LNCaP clone FGC (cell line): ENCODE data around the gene CACNG4.
A peak's percentile ranks its signal among the peaks of the same experiment; 100 is the strongest.

Experiments used
- DNase-seq: peaks from one replicate; pipeline ENCODE4 v3.0.0-alpha.2; 2011; ENCODE audit warnings: low read depth
- H3K4me3 ChIP-seq: 2 replicates; pipeline ENCODE4 v1.5.1; 2011; ENCODE audit warnings: mild to moderate bottlenecking, low read depth, low read length, control low read depth
- CTCF ChIP-seq: IDR thresholded peaks from 2 replicates; pipeline ENCODE4 v1.5.1; 2012; ENCODE audit warnings: mild to moderate bottlenecking; ENCODE audit not compliant: control insufficient read depth, insufficient read depth; ENCODE audit errors: extremely low read depth

CACNG4 gene

GRCh38 chr17:66952681-66953629 is 11.6 kb upstream of the CACNG4 start:
- H3K4me3 ChIP-seq, result no peak overlapping the region
- no peak for DNase-seq
- no peak for TF ChIP-seq CTCF

GRCh38 chr17:66953630-66954020 is 10.9 kb upstream of the CACNG4 start:
- no peak overlapping the region for H3K4me3 ChIP-seq

GRCh38 chr17:66954632-66955031 is 9.9 kb upstream of the CACNG4 start:
- H3K4me3 ChIP-seq, result no peak overlapping the region
- TF ChIP-seq CTCF, result no peak
- DNase-seq, result no peak

More at GRCh38 chr17:66953630-66954020, 10.9 kb upstream of the CACNG4 start:
- TF ChIP-seq CTCF, result no peak
- DNase-seq, result no peak

GRCh38 chr17:66955821-66956220 is 8.7 kb upstream of the CACNG4 start:
- no peak overlapping the region for H3K4me3 ChIP-seq
- DNase-seq, result no peak
- TF ChIP-seq CTCF, result no peak

GRCh38 chr17:66956941-66957340 is 7.6 kb upstream of the CACNG4 start:
- peak; percentile 86 for DNase-seq
- no peak overlapping the region for H3K4me3 ChIP-seq
- no peak for TF ChIP-seq CTCF

GRCh38 chr17:66957343-66957742 is 7.2 kb upstream of the CACNG4 start:
- no peak overlapping the region for H3K4me3 ChIP-seq
- TF ChIP-seq CTCF, result no peak
- no peak for DNase-seq
